SH-SY5Y (cell line): ENCODE measurements around the gene H2BW2.
"Not testable (repeated sequence)": the region's sequence is repeated elsewhere in the genome, so short reads cannot be mapped to it uniquely, and the experiment has no call there.

Experiments used
- GATA2 ChIP-seq: IDR thresholded peaks from 2 replicates; pipeline ENCODE4 v1.6.1; 2011; ENCODE audit warnings: mild to moderate bottlenecking, low read depth, low read length
- GATA3 ChIP-seq: IDR thresholded peaks from 2 replicates; pipeline ENCODE4 v1.6.1; 2011; ENCODE audit warnings: low read depth, mild to moderate bottlenecking, low read length, moderate library complexity

Gene H2BW2

DNA sequence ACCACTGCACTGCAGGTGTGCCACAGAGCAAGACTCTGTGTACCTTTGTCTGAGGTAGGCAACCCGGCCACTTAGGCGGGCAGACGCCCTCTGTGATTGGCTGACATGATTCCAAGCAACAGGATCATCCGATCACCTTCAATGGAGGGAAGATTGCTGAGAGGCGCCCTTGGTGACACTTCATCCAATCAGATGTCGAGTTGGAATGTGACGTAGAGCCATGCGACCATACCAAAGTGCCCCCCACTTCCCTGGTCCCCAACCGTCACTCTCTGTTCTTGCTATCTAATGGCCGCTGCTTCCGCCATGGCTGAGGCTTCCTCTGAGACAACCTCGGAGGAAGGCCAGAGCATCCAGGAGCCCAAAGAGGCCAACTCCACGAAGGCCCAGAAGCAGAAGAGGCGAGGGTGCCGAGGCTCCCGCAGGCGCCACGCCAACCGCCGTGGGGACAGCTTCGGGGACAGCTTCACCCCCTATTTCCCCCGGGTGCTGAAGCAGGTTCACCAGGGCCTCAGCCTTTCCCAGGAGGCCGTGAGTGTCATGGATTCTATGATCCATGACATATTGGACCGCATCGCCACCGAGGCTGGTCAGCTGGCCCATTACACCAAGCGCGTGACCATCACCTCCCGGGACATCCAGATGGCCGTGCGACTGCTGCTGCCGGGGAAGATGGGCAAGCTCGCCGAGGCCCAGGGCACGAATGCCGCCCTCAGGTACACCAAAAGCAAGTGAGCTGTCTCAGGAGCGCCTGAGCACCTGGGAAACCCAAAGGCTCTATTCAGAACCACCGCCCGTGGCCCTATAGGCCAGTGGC, at the start of gene H2BW2:
Gene H2BW2, plus strand, starts transcription at position 268 of the 817 bp plus-strand sequence. Its CDS starts 39 bp downstream, at position 307.
- TF ChIP-seq GATA2 (no peak), GATA3 (no peak)

DNA sequence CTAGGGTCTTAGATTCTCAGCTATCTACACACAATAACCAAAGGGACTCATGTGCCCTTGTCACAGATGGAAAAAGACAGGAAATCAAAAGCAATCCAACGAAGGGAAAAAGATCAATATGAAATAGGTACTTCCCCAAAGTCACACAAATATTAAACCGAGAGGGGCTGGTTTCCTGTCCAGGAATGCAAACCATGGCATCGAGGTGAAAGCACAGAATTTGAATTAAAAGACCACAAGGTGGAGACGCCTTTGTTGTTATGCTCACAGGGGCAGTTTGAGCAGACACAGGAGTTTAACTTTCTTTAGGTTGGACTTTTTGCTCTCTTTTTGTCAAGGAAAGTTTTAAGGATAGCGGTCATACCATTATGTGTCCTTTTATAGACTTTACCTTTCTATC, 40.5 kb upstream of the H2BW2 start:
- TF ChIP-seq GATA3 (no peak), GATA2 (no peak)

DNA sequence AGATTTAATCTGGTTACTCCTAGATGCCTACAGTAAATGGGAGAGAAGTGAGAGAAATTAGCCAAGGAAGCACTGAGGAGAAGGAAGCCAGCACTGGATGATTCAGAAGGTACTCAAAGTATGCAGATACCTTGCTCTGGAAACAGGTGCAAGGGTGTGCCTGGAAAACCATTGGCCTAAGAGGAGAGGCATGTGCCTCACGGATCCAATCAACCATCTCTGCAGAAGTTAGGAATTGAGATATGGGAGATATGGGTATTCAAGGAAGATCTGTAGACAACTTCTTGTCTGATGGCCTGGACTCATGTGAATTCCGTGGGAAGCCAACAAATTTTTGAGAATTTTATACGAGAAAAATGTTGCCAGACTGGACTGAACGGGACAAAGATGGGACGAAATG, 30.9 kb upstream of the H2BW2 start:
- no peak for TF ChIP-seq GATA2
- TF ChIP-seq GATA3: no peak

DNA sequence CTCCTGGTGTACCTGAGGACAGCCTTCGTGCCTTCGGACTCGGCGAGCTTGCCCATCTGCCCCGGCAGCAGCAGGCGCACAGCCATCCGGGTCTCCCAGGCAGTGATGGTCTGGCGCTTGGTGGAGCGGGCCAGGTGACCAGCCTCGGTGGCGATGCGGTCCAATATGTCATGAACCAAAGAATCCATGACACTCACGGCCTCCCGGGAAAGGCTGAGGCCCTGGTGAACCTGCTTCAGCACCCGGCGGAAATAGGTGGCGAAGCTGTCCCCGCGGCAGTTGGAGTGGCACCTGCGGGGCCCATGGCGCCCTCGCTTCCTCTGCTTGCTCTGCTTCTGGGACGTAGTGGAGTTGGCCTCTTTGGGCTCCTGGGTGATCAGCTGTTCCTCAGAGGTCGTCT, 26.6 kb upstream of the H2BW2 start:
- TF ChIP-seq GATA2 (no peak), GATA3 (no peak)

GRCh38 chrX:104013606-104014005, 26.1 kb upstream of the H2BW2 start, which contains the start of gene H2BW1:
Gene H2BW1 (minus strand): TSS chrX:104013708. CDS start chrX:104013576, 132 bp downstream.
- no peak for TF ChIP-seq GATA2
- TF ChIP-seq GATA3: no peak

- TF ChIP-seq GATA3: no peak
- TF ChIP-seq GATA2: no peak
These were observed 21.6 kb upstream of the H2BW2 start for GRCh38 chrX:104018126-104018525.

DNA sequence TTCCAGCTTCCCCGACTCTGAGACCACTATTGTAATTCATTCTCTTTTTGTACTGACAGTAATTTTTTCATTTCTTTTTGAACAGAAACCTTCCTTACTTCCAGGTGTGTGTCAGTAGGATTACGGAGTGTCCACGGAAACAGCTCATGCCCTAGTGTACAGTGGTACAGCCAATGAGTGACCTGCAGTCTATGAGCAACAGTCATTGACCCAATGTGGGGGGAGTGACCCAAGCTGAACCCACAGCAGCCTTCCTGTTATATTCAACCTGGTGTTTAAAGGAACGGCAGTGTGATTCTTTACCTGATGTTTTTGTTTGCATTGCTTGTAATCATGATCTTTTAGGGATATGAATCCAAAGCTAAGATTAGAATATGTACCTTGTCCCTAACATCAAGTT, 1.2 kb downstream of the H2BW2 start:
- TF ChIP-seq GATA3 (no peak), GATA2 (no peak)

DNA sequence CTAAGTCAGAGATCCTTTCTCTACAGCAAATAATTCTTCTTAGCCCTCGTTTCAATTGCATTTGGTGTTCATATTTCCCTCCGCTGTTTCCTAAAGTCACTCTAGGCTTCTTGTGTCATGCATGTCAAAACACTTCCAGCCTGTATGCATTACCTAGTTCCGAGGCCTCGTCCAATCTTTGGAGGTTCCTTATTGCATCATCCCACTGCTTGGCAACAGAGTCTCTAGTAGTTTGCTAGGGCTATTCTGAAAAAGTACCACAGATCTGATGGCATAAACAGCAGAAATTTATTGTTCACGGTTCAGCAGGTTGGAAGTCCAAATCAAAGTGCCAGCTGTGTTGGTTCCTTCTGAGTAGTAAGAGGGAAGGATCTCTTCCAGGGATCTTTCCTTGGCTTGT, 5.9 kb downstream of the H2BW2 start:
- TF ChIP-seq GATA3 (no peak), GATA2 (no peak)

GRCh38 chrX:104047171-104047570, 7.4 kb downstream of the H2BW2 start:
- no peak for TF ChIP-seq GATA3

DNA sequence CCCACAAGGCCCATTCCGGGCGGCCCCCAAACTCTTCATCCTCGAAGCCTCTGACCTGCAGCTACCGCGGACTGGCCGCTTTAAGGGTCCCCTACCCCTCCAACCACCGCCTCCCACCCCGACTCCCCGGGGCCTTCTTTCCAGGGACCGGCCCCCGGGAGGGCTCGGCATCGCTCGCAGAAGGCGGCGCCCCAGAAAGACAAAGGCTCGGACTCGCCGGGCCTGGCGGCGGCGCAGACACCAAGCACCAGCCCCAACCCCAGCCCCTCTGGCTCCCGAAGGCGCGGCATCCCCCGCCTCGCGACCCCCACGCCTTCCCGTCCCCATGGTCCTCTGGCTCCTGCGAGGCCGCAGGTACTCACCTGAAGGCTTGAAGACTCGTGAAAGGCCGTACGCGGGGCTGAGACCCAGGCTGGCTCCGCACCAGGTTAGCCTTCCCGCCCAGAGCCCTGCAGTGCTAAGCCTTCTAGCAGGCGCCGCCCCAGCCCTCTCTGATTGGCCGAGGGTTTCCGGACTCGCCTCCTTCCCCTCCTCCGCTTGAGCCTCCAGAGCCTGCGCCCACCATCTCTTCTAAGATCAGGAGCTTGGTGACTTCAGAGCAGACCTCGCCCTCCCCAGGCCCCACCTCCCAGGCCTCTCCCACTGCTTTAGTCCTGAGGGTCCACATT, 36.2 kb downstream of the H2BW2 start, which contains the start of gene TMSB15C:
Gene TMSB15C, minus strand, starts transcription at position 459 of the 668 bp plus-strand sequence.
- TF ChIP-seq GATA3, GATA2: not testable (repeated sequence)

GRCh38 chrX:104084063-104084462, 44.3 kb downstream of the H2BW2 start:
- TF ChIP-seq GATA3 (no peak), GATA2 (no peak)

DNA sequence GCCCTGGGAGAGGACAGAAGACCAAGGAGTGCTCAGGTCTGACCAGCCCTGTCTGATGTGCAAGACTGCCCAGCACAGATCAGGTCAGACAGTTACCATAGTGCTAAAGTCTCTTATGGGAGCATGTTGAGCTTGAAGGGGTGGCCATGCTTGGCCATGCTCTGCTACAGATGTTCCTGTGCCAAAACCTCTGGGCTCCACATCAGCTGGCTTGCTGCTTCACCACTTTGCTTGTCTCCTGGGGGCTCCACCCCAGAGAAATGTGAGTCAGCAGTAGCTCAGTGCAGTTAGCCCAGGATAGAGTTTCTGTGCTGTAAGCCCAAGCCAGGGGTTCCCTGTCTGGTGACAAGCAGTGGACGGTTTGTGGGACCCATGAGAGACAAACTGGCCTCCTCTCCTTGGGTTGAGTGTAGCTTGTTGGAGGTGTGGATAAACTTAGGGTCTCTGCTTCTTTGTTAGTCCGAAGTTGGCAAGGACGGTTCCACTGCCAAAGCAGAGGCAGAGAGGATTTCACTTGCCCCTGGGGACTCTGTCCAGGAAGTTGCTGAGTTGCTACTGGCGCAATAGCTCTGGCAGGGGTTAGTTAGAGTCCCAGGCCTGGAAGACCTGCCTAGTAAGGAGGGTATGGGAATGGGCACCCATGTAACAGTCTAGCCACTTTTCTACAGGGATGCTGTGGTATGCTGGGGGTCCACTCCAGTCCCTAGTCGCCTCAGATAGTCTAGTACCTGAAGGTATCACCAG, 45.0 kb downstream of the H2BW2 start:
- no peak for TF ChIP-seq GATA3
- no peak for TF ChIP-seq GATA2

DNA sequence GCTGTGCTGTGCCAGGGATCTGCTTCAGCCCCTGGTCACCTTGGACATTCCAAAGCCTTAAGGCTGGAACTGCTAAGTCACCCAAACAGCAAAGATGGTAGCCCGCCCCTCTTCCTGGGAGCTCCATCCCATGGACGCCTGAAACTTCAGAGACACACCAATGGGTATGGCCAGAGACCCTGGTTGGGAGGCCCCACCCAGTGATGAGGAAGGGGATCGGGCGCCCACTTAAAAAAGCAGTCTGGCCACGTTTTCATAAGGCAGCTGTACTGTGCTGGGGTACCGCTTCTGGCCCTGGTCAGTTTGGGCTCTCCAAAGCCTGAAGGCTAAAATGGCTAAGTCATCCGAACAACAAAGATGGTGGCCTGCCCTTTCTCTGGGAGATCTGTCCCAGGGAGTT, 45.7 kb downstream of the H2BW2 start:
- TF ChIP-seq GATA2 (no peak), GATA3 (no peak)

DNA sequence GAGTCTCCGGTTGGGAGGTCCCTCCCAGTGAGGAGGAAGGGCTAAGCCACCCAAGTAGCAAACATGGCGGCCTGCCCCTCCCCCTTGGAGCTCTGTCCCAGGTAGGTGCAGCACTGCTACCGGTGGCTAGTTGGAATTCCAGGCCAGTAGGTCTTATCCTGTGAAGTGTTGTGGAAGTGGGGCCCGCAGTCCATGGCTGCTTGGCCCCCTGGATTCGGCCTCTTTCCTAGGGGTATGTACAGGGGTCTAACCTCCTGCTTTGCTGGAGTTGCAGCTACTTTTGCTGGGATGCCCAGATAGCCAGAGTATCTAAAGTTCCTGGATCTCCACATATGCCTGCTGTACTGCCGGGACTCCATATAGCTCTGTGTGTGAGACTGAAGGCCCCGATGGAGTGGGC, 46.2 kb downstream of the H2BW2 start:
- TF ChIP-seq GATA3 (no peak), GATA2 (no peak)
